H1 (cell line): ENCODE results near the gene ABCC11. TPM values are rescaled to one million over a fixed set of nuclear protein-coding genes. Genes with fewer than 3 reads are reported as not detected.

Experiments used
- BACH1 ChIP-seq: IDR thresholded peaks from 2 replicates; pipeline ENCODE4 v1.6.1; 2012; ENCODE audit warnings: low read length, improper control_type of control experiment
- CHD7 ChIP-seq: fragments of 300-600 bp; sonication (generic); IDR thresholded peaks from 2 replicates; pipeline ENCODE4 v1.7.1; 2012; ENCODE audit warnings: low read length, moderate library complexity, mild to moderate bottlenecking, inconsistent platforms; ENCODE audit not compliant: insufficient replicate concordance
- CTCF ChIP-seq, 3 experiments: IDR thresholded peaks; 1 replicate in 2 of 3; 2 replicates in 1 of 3; pipeline versions ENCODE4 v1.5.1 to v1.6.1; 2011; ENCODE audit warnings: low read length in 3 of 3, mild to moderate bottlenecking in 3 of 3, inconsistent platforms in 2 of 3, low read depth in 1 of 3, moderate library complexity in 1 of 3; ENCODE audit not compliant: insufficient read depth in 1 of 3; ENCODE audit errors: control extremely low read depth in 1 of 3
- JUND ChIP-seq: IDR thresholded peaks from 2 replicates; pipeline ENCODE4 v1.6.1; 2011; ENCODE audit warnings: mild to moderate bottlenecking, improper control_type of control experiment, low read length
- SAP30 ChIP-seq: fragments of 300-600 bp; sonication (generic); IDR thresholded peaks from 2 replicates; pipeline ENCODE4 v1.7.1; 2012; ENCODE audit warnings: low read length, moderate library complexity, mild to moderate bottlenecking, inconsistent platforms; ENCODE audit not compliant: insufficient read depth, insufficient replicate concordance
- YY1 ChIP-seq: IDR thresholded peaks from 2 replicates; pipeline ENCODE4 v1.6.1; 2011; ENCODE audit warnings: low read depth, mild to moderate bottlenecking, low read length
- ZNF274 ChIP-seq: IDR thresholded peaks from 2 replicates; pipeline ENCODE4 v1.7.0; 2012; ENCODE audit warnings: low read length, borderline replicate concordance; ENCODE audit errors: extremely low read depth
- polyA plus RNA-seq, 7 experiments: library from polyadenylated mRNA; depleted of rRNA in 3 of 7; stranded (reverse) in 5 of 7; unstranded in 2 of 7; fragments of >200 nt in 5 of 7; fragments of 200-250 nt in 2 of 7; gene quantifications; 1 replicate in 5 of 7; 2 replicates in 1 of 7; 4 replicates in 1 of 7; pipeline versions ENCODE4 v1.2.1 to v1.2.3, GENCODE V29; 2011 to 2013; ENCODE audit warnings: missing spikeins in 2 of 7, mixed read lengths in 2 of 7
- total RNA-seq: library from RNA; stranded (reverse); fragmentation: NEBNext Ultra II Directional; extraction: Animal tissue kit (Norgen Biotek cat#: 25700); gene quantifications from 2 replicates; pipeline ENCODE4 v1.2.1, GENCODE V29; 2021

Gene ABCC11
- total and polyA plus RNA-seq, 2 of the 8 experiments (the other 6 are each of a cell fraction or from before 2014, with no cell fraction given), result 0.06 TPM; not detected in 1

- TF ChIP-seq CTCF (IDR thresholded peaks at IDR 0.05; ENCODE audit: control extremely low read depth in 1 of 3, insufficient read depth in 1 of 3, low read depth in 1 of 3, low read length in 3 of 3) (peak; percentile 81 to 89 (median 86)), BACH1 (0 out of 2 replicates have a peak, but pooled peaks have one; percentile 10), CHD7 (no peak), YY1 (peak; percentile 49; the same call in 1 of the 2 replicates), SAP30 (no peak), ZNF274 (no peak), JUND (no peak)
Observed at GRCh38 chr16:48164907-48165715, 82.2 kb downstream of the ABCC11 start (continued).
